ENCODE measurements around the gene CTSZ.

The CTSZ gene

DNA sequence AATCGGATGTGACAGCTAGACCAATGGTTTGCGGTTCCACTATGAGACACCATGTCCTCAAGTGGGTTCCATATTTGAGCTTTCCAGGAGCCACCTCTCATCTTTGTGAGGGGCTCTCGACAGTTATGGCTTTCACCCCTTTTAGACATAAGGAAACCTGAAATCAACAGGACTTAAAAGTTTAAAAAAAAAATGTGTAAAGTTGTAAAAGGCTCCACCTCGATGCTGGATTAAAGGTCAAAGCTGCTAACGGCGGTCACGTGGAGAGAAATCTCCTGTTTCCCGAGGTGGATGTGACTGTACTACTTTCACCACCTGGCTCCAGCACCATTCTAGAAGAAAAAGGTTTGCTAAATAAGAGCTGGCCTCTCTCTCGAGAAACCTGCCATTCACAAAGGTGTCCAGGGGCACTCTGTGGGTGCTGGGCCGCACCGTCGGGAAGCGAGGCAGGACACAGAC, 24.5 kb upstream of the CTSZ start:
- DNase-seq, result no peak

GRCh38 chr20:59030911-59031563, 24.0 kb upstream of the CTSZ start:
- no peak for DNase-seq

- no peak for DNase-seq
These were observed 21.8 kb upstream of the CTSZ start for GRCh38 chr20:59028812-59029211.

DNA sequence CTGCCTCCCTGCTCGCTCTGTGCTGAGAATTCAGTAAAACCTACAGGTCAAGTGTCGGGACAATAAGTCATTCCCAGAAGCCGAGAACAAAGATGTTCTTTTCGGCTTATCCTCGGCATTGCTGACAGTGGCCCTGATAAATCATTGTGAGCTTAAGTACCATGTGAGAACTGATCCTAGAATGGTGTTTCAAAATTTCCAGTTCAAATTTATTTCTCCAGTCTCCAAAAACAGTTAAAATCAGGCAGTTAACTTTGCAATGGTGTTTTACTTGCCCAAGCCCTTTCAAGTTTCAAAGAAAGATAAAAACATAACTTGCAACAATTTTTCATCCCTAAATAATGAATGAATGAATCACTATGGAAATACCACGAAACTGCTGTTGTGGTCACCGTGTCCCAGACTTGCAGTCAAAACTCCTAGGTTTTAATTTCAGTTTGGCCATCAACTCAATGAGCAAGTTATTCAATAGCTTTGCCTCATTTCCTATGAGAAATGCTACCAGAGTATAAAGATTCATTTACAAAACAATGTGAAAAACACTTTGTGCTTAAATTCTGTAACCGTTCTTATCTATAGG, 20.8 kb upstream of the CTSZ start:
- DNase-seq, result no peak

GRCh38 chr20:59026904-59027740, 20.1 kb upstream of the CTSZ start:
- no peak for DNase-seq

GRCh38 chr20:59025511-59025910, 18.5 kb upstream of the CTSZ start:
- DNase-seq, result no peak

DNA sequence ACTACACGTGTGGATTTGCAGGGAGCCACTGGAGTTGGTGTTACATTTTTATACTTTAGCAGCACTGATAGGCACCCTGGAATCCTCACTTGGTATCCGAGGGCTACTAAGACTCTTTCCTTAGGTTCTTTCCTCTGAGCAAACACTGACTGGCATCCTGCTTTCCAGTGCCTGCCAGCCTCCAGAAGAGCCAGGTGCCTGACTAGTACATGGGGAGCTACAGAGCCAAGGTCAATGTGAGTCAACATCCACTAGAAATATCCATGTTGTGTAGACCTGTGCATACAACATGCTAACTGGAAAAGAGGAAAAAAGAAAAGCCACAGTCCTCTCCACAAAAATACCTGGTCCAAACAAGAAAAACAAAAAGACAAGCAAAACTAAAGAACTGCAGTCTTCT, 18.0 kb upstream of the CTSZ start:
- no peak for DNase-seq

- DNase-seq, result no peak
These were observed 17.1 kb upstream of the CTSZ start for GRCh38 chr20:59024111-59024530.

DNA sequence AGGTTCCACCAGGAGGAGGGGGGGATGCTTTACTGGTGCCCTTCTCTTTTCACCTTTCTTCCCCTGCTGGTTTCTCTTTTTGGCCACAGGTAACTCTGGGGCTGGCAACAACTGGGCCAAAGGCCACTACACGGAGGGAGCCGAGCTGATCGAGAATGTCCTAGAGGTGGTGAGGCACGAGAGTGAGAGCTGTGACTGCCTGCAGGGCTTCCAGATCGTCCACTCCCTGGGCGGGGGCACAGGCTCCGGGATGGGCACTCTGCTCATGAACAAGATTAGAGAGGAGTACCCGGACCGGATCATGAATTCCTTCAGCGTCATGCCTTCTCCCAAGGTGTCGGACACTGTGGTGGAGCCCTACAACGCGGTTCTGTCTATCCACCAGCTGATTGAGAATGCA, 16.6 kb upstream of the CTSZ start:
- DNase-seq, result no peak

- no peak for DNase-seq
These were observed 15.7 kb upstream of the CTSZ start for GRCh38 chr20:59022754-59023153.

DNA sequence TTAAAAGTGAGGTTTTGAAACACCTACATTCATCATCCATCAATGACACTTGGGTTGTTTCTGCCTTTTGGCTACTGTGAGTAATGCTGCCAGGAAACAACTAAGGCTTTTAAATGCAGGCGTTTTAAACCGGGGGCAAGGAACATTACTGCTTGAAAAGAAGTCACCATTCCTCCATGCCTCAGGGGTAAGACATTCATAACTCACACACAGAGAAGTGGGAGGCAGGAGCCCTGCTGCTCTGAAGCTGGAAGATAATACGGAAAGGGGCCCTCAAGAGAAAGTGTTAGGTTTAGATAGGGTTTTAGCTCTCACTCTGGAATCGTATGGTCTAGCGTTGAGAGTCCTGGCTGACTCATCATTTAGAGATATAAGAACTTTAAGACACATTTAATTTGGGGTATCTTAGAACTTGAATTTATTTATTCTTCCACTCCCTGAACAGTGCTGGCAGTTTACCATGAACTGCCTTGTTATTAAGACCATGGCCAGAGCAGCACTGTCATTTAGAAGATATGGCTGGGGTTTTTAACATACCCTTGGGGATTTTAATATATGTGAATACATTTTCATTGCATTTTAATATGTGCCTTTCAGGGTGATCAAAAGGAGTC, 14.0 kb upstream of the CTSZ start:
- no peak for DNase-seq

DNA sequence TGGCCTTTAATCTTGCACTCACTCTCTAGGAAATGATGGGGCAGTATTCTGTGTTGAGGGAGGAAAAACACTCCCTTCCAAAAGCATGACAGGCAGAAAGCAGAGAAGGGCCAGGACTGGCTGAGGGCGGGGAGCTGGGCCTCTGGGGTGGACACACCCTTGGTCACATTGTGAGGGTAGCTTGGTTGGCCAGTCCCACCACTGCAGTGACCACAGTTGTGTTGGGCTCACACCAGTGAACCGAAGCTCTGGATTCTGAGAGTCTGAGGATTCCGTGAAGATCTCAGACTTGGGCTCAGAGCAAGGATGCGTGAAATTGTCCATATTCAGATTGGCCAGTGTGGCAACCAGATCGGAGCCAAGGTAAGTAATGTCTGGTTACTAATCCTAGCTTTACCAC, 12.2 kb upstream of the CTSZ start, which contains the start of gene TUBB1:
Gene TUBB1 (plus strand): TSS at position 213 of the 400 bp plus-strand sequence. CDS start 94 bp downstream, at position 307.
- no peak for DNase-seq

DNA sequence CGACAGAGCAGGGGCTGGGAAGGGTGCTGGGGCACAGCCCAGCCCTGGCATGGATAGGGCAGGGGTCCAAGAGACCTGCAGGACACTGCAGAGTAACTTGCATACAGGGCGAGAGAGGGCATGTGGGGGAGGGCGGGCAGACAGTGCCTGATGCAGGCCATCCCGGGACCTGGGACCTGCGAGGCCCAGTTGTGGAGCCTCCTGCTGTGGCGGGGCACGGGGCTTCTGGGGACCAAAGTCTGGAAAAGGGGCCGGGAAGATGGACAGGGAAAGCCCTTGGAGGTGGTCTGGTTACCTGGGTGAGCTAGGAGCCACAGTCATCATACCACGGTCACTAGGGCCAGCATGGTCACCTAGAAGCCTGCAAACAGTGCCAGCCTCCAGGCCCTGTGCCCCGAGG, 11.8 kb upstream of the CTSZ start:
- DNase-seq, result no peak

DNA sequence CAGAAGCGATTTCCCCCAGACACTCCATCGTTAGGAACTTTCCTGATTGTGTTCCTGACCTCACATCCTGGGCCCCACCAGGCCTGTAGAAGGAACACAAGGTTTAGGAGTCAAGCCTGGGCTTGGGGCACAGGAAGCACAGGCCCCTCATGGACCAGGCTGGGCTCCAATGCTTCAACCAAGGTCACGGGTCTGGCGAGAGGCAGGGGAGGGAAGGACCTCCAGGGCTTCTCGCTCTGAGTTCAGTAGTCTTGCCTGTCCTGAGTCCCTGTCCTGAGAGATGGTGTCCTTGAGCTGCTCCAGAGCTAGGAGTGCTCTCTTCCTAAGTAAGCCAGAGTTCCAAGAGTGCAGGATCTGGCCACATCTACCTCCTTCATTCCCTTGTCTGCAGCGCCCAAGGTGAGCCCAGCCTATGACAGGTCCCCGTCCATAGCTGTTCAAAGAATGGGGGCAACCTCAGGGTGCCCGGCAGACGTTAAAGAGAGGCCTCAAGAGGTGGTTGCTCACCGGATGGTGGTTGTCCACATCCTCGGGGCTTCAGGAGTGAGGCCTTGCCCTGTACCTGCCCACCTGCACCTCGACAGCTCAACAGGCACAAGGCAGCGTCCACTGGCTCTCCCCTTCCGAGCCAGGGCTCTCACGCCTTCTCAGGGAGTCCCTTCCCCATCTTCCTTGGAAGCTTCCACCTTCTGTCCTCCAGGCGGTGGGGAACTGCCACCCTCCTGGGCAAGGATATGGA, 10.6 kb upstream of the CTSZ start:
- no peak for DNase-seq

DNA sequence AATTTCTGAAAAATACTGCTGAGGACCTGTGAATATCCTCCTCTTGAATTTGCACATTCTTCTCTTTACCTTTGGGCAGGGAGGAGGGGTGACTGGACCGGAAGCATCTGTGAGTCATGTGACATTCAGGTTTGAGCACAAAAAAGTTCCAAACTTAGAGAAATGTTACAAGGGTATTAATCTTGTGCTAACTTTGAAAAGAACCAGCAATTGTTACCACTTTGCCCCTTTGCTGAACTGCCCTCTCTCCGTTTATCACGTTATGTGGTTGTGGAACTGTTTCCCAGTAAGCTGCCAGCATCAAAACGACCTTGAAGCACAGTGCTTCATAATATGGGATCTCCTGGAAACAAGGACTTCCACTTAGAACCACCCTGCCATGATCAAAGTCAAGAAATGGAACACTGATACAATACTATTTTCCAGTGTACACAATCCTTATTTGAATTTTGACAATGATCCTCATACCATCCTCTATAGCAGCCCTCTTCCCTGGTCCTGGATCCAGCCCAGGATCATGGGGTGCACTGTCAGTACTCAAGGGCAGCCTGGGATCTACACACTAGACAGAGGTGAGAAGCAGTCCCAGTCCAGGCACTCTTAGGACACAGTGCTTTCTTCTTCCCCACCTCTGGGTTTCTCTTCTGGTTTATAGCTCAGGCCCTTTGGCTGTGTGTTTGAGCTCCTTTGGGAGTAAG, 9.9 kb upstream of the CTSZ start:
- no peak for DNase-seq

DNA sequence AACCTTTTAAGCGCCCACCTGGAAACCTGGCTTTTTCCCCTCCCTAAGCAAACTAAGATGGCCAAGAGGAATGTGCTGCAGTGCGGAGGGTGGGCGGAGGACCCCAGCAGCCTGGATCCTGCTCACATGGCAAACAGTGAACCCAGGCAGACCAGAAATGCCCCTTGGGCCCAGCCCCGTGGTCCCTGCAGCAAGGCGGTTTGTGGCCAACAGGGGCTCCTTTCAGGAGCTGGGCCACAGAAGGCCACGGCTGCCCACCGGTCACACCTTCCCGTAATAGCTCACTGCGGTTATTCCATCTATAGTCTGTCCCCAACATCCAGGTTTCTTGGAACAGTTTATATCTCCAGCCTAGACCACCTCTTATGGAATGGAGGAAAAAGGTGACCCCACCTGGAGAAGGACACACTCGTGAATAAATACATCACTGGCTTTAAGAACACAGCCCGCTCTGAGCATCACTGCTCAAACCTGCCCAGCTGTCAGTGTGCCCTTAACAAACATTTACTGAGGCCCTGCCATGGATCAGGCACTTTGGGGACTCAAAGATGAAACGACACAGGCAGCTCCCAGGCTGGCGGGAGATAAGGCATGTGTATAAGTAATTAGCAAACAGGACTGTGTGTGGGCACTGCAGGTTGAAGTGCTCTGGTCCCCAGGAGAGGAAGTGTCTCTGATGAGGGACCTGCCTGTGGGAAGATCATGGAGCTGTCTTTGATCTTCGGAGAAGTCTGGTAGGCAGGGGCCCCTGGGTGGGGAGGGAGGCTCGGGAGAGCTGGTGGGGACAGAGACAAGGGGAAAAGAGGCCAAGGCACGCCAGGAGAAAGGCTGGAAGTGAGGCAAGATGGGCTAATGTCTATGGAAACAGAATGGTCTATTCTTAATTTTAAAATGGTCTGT, 9.0 kb upstream of the CTSZ start:
- no peak for DNase-seq

DNA sequence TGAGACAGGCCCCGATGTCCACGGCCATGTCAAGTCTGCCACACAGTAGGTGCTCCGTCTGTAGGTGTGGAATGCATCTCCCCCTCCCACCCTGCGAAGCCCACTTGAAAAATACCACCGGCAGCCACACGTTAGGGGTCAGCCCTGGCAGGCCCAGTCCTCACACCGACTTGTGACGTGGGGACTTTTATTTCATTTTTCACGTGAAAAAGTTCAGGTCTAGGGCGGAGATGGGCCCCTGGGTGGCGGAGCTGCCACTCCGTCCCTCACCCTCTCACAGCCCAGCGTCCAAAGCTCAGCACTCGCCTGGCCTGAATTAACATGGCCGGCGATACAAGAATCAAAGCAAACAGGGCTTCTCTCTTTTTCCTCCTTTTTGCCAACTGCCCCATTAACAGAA, 8.4 kb upstream of the CTSZ start:
- no peak for DNase-seq

- DNase-seq, result no peak
These were observed 7.8 kb upstream of the CTSZ start for GRCh38 chr20:59014680-59015389.

DNA sequence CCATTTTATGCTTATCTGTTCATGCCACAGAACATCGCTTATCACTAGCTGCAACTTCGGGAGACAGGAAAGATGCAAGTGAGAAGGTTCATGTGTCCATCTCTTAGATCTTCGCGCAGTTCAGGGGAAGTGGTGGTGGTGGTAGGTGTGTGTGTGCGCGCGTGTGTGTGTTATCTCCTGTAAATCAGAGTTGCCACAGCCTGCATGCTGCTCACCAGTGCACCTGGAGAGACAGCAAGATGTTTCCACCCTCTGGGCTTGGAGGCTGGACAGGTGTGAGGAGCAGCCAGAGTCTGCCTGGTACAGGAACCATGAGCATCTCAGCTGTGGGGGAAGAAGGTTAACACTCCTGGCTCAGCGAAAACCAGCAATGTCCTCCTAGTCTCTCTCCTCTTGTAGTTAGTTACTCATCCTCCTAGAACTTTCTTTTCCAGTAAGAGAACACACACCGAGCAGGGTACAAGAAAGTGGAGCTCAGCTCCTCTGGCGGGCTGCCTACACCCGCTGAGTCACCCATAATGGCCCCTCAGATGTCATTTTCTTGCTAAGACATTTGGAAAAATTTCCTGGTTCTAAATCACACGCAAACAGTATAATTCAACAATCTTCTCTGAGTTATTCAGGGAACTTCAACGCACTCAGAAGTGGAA, 7.0 kb upstream of the CTSZ start:
- DNase-seq, result no peak

All from inflammatory macrophage treated with lipopolysaccharide for 1 hour (primary cell).